ENCODE measurements around the gene USP43. TPM values are rescaled to one million over a fixed set of nuclear protein-coding genes. Genes with fewer than 3 reads are reported as not detected.

USP43 gene
- total and polyA plus RNA-seq, 2 donors (not counting 1 experiment from before 2014, with no cell fraction given), result under 0.01 to 0.08 TPM

DNA sequence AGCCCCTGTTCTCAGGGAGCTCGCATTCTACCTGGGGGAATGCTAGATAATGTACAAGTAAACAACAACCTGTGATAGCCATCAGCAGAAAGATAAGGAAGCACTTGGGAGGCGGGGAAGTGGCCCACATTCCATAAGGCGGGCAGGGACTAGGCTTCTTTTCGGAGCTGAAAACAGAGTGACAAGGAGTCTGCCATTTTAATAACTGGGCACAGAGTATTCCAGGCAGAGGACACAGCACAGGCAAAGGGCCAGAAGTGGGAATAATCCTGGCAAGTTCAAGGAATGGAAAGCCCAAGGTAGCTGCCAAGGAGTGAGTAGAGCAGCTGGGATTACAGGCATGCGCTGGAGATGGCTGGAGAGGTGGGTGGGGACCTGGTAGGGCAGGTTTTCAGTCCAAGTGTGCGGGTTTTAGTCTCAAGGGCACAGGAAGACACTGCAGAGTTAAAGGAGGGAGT lies 24.3 kb downstream of the USP43 start:
- no peaks in the 10 kb centered on the region for H3K9me3 ChIP-seq (ENCODE audit: control insufficient read depth, insufficient read depth, low read depth, low read length)
- TF ChIP-seq, protein P1, sequence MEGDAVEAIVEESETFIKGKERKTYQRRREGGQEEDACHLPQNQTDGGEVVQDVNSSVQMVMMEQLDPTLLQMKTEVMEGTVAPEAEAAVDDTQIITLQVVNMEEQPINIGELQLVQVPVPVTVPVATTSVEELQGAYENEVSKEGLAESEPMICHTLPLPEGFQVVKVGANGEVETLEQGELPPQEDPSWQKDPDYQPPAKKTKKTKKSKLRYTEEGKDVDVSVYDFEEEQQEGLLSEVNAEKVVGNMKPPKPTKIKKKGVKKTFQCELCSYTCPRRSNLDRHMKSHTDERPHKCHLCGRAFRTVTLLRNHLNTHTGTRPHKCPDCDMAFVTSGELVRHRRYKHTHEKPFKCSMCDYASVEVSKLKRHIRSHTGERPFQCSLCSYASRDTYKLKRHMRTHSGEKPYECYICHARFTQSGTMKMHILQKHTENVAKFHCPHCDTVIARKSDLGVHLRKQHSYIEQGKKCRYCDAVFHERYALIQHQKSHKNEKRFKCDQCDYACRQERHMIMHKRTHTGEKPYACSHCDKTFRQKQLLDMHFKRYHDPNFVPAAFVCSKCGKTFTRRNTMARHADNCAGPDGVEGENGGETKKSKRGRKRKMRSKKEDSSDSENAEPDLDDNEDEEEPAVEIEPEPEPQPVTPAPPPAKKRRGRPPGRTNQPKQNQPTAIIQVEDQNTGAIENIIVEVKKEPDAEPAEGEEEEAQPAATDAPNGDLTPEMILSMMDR (conservative IDR thresholded peaks at IDR 0.05 in 1 of 2, IDR thresholded peaks at IDR 0.05 in 1 of 2; ENCODE audit: low read depth in 1 of 2, low read length in 2 of 2), result no peak
- TF ChIP-seq EZH2 (IDR thresholded peaks at IDR 0.05; ENCODE audit: low read length, missing control alignments), result no peak
- no peak overlapping the region for H3K9ac ChIP-seq (ENCODE audit: insufficient read depth, low read length)
- H3K36me3 ChIP-seq (ENCODE audit: control insufficient read depth, insufficient read depth, low read length), result no peaks in the 10 kb centered on the region
- H2AFZ ChIP-seq (ENCODE audit: low read length), result no peak overlapping the region
- H3K4me3 ChIP-seq (replicated peaks in 1 of 4; ENCODE audit: control extremely low read depth in 1 of 4, insufficient read depth in 1 of 4, low read depth in 3 of 4, low read length in 4 of 4), result no peak overlapping the region
- no peaks in the 10 kb centered on the region for H4K20me1 ChIP-seq (ENCODE audit: control insufficient read depth, extremely low read depth, insufficient read depth, low read length)
- no peak overlapping the region for H3K4me2 ChIP-seq (ENCODE audit: extremely low read depth, insufficient read depth, low read length)
- no peak overlapping the region for H3K27ac ChIP-seq (ENCODE audit: insufficient read depth, low read length)
- H3K79me2 ChIP-seq (ENCODE audit: control insufficient read depth, insufficient read depth, low read length), result no peaks in the 10 kb centered on the region
- no peaks in the 10 kb centered on the region for H3K4me1 ChIP-seq (ENCODE audit: control insufficient read depth, extremely low read depth, insufficient read depth, low read length)
- DNase-seq (ENCODE audit: low read depth in 2 of 2), result peak in 1 of 2 donors; percentile 16
- no peaks in the 10 kb centered on the region for H3K27me3 ChIP-seq (ENCODE audit: control insufficient read depth, insufficient read depth, low read length)

DNA sequence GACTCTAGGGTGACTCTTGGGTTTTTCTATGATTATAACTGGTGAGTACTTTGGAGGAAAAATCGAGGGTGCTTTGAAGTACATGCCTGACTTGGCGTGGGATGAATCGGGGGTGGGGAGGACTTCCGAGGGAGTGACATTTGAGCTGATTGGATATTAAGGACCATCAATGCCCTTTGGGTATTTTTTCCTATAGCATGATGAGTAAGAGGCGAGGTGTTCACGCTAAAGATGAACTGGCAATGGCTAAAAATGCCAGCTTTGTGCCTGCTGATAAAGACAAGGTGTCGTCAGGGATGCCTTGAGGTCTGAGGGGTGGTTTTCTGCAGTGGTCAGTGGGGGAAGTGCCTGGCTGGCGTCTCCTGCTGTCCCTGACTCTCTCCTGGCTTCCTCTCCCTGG lies 25.3 kb downstream of the USP43 start:
- TF ChIP-seq, protein P1 (conservative IDR thresholded peaks at IDR 0.05 in 1 of 2, IDR thresholded peaks at IDR 0.05 in 1 of 2; ENCODE audit: low read depth in 1 of 2, low read length in 2 of 2), result no peak
- no peak for TF ChIP-seq EZH2 (IDR thresholded peaks at IDR 0.05; ENCODE audit: low read length, missing control alignments)
- H3K4me3 ChIP-seq (replicated peaks in 1 of 4; ENCODE audit: control extremely low read depth in 1 of 4, insufficient read depth in 1 of 4, low read depth in 3 of 4, low read length in 4 of 4), result no peak overlapping the region
- H3K4me1 ChIP-seq (ENCODE audit: control insufficient read depth, extremely low read depth, insufficient read depth, low read length), result no peaks in the 10 kb centered on the region
- H4K20me1 ChIP-seq (ENCODE audit: control insufficient read depth, extremely low read depth, insufficient read depth, low read length), result no peaks in the 10 kb centered on the region
- DNase-seq (ENCODE audit: low read depth in 2 of 2), result no peak
- no peaks in the 10 kb centered on the region for H3K79me2 ChIP-seq (ENCODE audit: control insufficient read depth, insufficient read depth, low read length)
- H3K9ac ChIP-seq (ENCODE audit: insufficient read depth, low read length), result no peak overlapping the region
- no peaks in the 10 kb centered on the region for H3K9me3 ChIP-seq (ENCODE audit: control insufficient read depth, insufficient read depth, low read depth, low read length)
- no peak overlapping the region for H3K27ac ChIP-seq (ENCODE audit: insufficient read depth, low read length)
- no peak overlapping the region for H2AFZ ChIP-seq (ENCODE audit: low read length)
- H3K36me3 ChIP-seq (ENCODE audit: control insufficient read depth, insufficient read depth, low read length), result no peaks in the 10 kb centered on the region
- H3K27me3 ChIP-seq (ENCODE audit: control insufficient read depth, insufficient read depth, low read length), result no peaks in the 10 kb centered on the region
- H3K4me2 ChIP-seq (ENCODE audit: extremely low read depth, insufficient read depth, low read length), result no peak overlapping the region

DNA sequence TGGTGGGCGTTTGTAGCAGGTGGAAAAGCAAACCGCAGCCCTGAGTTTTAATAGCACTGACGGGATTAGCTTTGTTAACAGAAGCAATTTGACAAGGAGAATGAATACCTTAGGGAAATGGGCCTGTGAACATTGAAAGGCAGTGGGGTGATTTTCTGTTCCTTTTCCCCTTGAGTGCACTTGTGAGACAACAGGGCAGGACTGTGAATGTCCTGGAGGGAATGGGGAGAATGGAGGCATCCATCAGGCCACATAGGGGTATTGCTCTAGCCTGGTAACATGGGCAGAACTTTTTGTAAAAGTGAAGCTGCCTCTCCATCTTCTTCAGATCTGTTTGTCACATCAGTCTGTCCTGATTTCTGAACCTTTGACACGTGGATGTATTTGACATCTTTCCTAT lies 26.2 kb downstream of the USP43 start:
- Histone ChIP-seq H4K20me1 (ENCODE audit: control insufficient read depth, extremely low read depth, insufficient read depth, low read length) (no peaks in the 10 kb centered on the region), H3K36me3 (ENCODE audit: control insufficient read depth, insufficient read depth, low read length) (no peaks in the 10 kb centered on the region), H3K79me2 (ENCODE audit: control insufficient read depth, insufficient read depth, low read length) (no peaks in the 10 kb centered on the region), H3K9ac (ENCODE audit: insufficient read depth, low read length) (no peak overlapping the region), H3K27me3 (ENCODE audit: control insufficient read depth, insufficient read depth, low read length) (no peaks in the 10 kb centered on the region), H3K4me1 (ENCODE audit: control insufficient read depth, extremely low read depth, insufficient read depth, low read length) (no peaks in the 10 kb centered on the region), H3K27ac (ENCODE audit: insufficient read depth, low read length) (no peak overlapping the region), H3K4me2 (ENCODE audit: extremely low read depth, insufficient read depth, low read length) (no peak overlapping the region), H2AFZ (ENCODE audit: low read length) (no peak overlapping the region), H3K9me3 (ENCODE audit: control insufficient read depth, insufficient read depth, low read depth, low read length) (no peaks in the 10 kb centered on the region), H3K4me3 (replicated peaks in 1 of 4; ENCODE audit: control extremely low read depth in 1 of 4, insufficient read depth in 1 of 4, low read depth in 3 of 4, low read length in 4 of 4) (no peak overlapping the region)
- DNase-seq (ENCODE audit: low read depth in 2 of 2), result no peak
- TF ChIP-seq, protein P1 (conservative IDR thresholded peaks at IDR 0.05 in 1 of 2, IDR thresholded peaks at IDR 0.05 in 1 of 2; ENCODE audit: low read depth in 1 of 2, low read length in 2 of 2), result no peak
- no peak for TF ChIP-seq EZH2 (IDR thresholded peaks at IDR 0.05; ENCODE audit: low read length, missing control alignments)

Data from fibroblast of lung (primary cell).